GM23338 (cell line): ENCODE results near the gene RNF180. TPM values are rescaled to one million over a fixed set of nuclear protein-coding genes. Genes with fewer than 3 reads are reported as not detected.

Source experiments
- ATAC-seq: fragments of 200-7000 bp; cut with Tn5 transposase; 3 replicates; pipeline ENCODE4 v1.9.1; 2020
- DNase-seq: peaks from one replicate; pipeline ENCODE4 v3.0.0-alpha.2; 2015; ENCODE audit warnings: low spot score
- H2AFZ ChIP-seq: fragments of 200-600 bp; sonication (generic); 2 replicates; pipeline ENCODE4 v1.8.0; 2016; ENCODE audit warnings: antibody characterized with exemption, mild to moderate bottlenecking, moderate library complexity
- H3F3A ChIP-seq: fragments of 200-600 bp; sonication (generic); replicated peaks from 2 replicates; pipeline ENCODE4 v1.8.0; 2017; ENCODE audit warnings: antibody characterized with exemption, mixed run types, low read depth
- H3K27ac ChIP-seq: fragments of 200-600 bp; sonication (generic); 2 replicates; pipeline ENCODE4 v1.6.1; 2016; ENCODE audit warnings: low read depth
- H3K27me3 ChIP-seq: fragments of 200-600 bp; sonication (generic); 2 replicates; pipeline ENCODE4 v1.8.0; 2016; ENCODE audit warnings: mild to moderate bottlenecking, mixed run types, moderate library complexity; ENCODE audit not compliant: insufficient read depth
- H3K36me3 ChIP-seq: fragments of 200-600 bp; sonication (generic); 2 replicates; pipeline ENCODE4 v1.8.0; 2016; ENCODE audit warnings: mild to moderate bottlenecking; ENCODE audit not compliant: insufficient read depth
- H3K4me1 ChIP-seq: fragments of 200-600 bp; sonication (generic); 2 replicates; pipeline ENCODE4 v1.8.0; 2016; ENCODE audit warnings: mild to moderate bottlenecking, moderate library complexity; ENCODE audit not compliant: insufficient read depth
- H3K4me2 ChIP-seq: fragments of 200-600 bp; sonication (generic); 2 replicates; pipeline ENCODE4 v1.7.1; 2017; ENCODE audit warnings: mixed run types
- H3K4me3 ChIP-seq: fragments of 200-600 bp; sonication (generic); 2 replicates; pipeline ENCODE4 v1.6.1; 2016; ENCODE audit warnings: mixed run types
- H3K79me2 ChIP-seq: fragments of 200-600 bp; sonication (generic); replicated peaks from 2 replicates; pipeline ENCODE4 v1.8.0; 2017; ENCODE audit warnings: mild to moderate bottlenecking; ENCODE audit not compliant: insufficient read depth
- H3K9me2 ChIP-seq: fragments of 200-600 bp; sonication (generic); 2 replicates; pipeline ENCODE4 v1.8.0; 2017; ENCODE audit not compliant: insufficient read depth
- H4K20me1 ChIP-seq: fragments of 200-600 bp; sonication (generic); replicated peaks from 2 replicates; pipeline ENCODE4 v1.8.0; 2017; ENCODE audit warnings: mild to moderate bottlenecking; ENCODE audit not compliant: insufficient read depth
- H3K27ac Mint-ChIP-seq: 2 replicates; pipeline ENCODE4 v1.8.0; 2020; ENCODE audit warnings: inconsistent platforms, mild to moderate bottlenecking, moderate library complexity, mixed read lengths
- H3K27me3 Mint-ChIP-seq: 3 replicates; pipeline ENCODE4 v1.8.0; 2022; ENCODE audit warnings: low read depth, mild to moderate bottlenecking, moderate library complexity, mixed read lengths, inconsistent platforms; ENCODE audit not compliant: insufficient read depth, poor library complexity
- H3K36me3 Mint-ChIP-seq: 3 replicates; pipeline ENCODE4 v1.8.0; 2021; ENCODE audit warnings: low read depth, mild to moderate bottlenecking, inconsistent platforms, moderate library complexity, mixed read lengths
- H3K4me1 Mint-ChIP-seq: 3 replicates; pipeline ENCODE4 v1.8.0; 2020; ENCODE audit warnings: mild to moderate bottlenecking, inconsistent platforms, mixed read lengths
- H3K4me3 Mint-ChIP-seq: 3 replicates; pipeline ENCODE4 v1.8.0; 2021; ENCODE audit warnings: moderate library complexity, mild to moderate bottlenecking, inconsistent platforms, mixed read lengths
- H3K9me3 Mint-ChIP-seq: 3 replicates; pipeline ENCODE4 v1.8.0; 2020; ENCODE audit warnings: moderate library complexity, mild to moderate bottlenecking, inconsistent platforms, mixed read lengths
- CREB1 ChIP-seq: fragments of 250-450 bp; sonication (Bioruptor Pico); IDR thresholded peaks from 2 replicates; pipeline ENCODE4 v1.5.0; 2020; ENCODE audit warnings: low read depth, mild to moderate bottlenecking, moderate library complexity
- CTCF ChIP-seq, 2 experiments: fragments of 200-600 bp in 1 of 2; sonication (generic) in 1 of 2; conservative IDR thresholded peaks; 2 replicates each; pipeline versions ENCODE4 v1.5.1 to v1.6.1; 2016 to 2017; ENCODE audit warnings: antibody characterized with exemption in 2 of 2, low read depth in 2 of 2, mild to moderate bottlenecking in 2 of 2, moderate library complexity in 1 of 2
- ETS1 ChIP-seq: IDR thresholded peaks from 2 replicates; pipeline ENCODE4 v1.6.1; 2016; ENCODE audit warnings: antibody characterized with exemption
- EZH2 ChIP-seq: fragments of 200-600 bp; sonication (generic); IDR thresholded peaks from one replicate; pipeline ENCODE4 v1.8.0; 2017; ENCODE audit warnings: antibody characterized with exemption, mild to moderate bottlenecking, low read depth; ENCODE audit not compliant: unreplicated experiment
- EZH2phosphoT487 ChIP-seq: fragments of 200-600 bp; sonication (generic); IDR thresholded peaks from one replicate; pipeline ENCODE4 v1.8.1; 2018; ENCODE audit warnings: antibody characterized with exemption; ENCODE audit not compliant: unreplicated experiment
- JUNB ChIP-seq: IDR thresholded peaks from one replicate; pipeline ENCODE4 v1.6.1; 2016; ENCODE audit warnings: antibody characterized with exemption; ENCODE audit not compliant: unreplicated experiment
- NANOG ChIP-seq: IDR thresholded peaks from 2 replicates; pipeline ENCODE4 v1.6.1; 2016; ENCODE audit warnings: antibody characterized with exemption, borderline replicate concordance
- POLR2AphosphoS5 ChIP-seq: IDR thresholded peaks from 2 replicates; pipeline ENCODE4 v1.6.1; 2016; ENCODE audit warnings: antibody characterized with exemption, low read depth
- REST ChIP-seq: IDR thresholded peaks from one replicate; pipeline ENCODE4 v1.6.1; 2018; ENCODE audit warnings: antibody characterized with exemption; ENCODE audit not compliant: unreplicated experiment
- STAT1 ChIP-seq: IDR thresholded peaks from one replicate; pipeline ENCODE4 v1.6.1; 2016; ENCODE audit warnings: antibody characterized with exemption; ENCODE audit not compliant: unreplicated experiment
- ZNF114 ChIP-seq: fragments of 250-450 bp; sonication (Bioruptor Pico); IDR thresholded peaks from 2 replicates; pipeline ENCODE4 v1.5.0; 2020; ENCODE audit warnings: mild to moderate bottlenecking, moderate library complexity
- ZNF331 ChIP-seq: fragments of 250-450 bp; sonication (Bioruptor Pico); IDR thresholded peaks from 2 replicates; pipeline ENCODE4 v1.5.0; 2020; ENCODE audit warnings: low read depth, mild to moderate bottlenecking, moderate library complexity
- ZNF462 ChIP-seq: fragments of 250-450 bp; sonication (Bioruptor Pico); IDR thresholded peaks from 2 replicates; pipeline ENCODE4 v1.5.0; 2020; ENCODE audit warnings: mild to moderate bottlenecking, moderate library complexity
- polyA plus RNA-seq: library from polyadenylated mRNA; unstranded; fragments of >200 nt; fragmentation: Nextera tagmentation; extraction: Ambion mirVana; gene quantifications from 2 replicates; pipeline ENCODE4 v1.2.1, GENCODE V29; 2016
- total RNA-seq: library from RNA; depleted of rRNA; stranded (reverse); fragments of >200 nt; shearing (Covaris generic); gene quantifications from 2 replicates; pipeline ENCODE4 v1.2.3, GENCODE V29; 2014

The RNF180 gene
- total and polyA plus RNA-seq, 2 experiments from 2014 or later = 2.0 to 4.2 TPM

GRCh38 chr5:64330728-64331231 lies 165.1 kb downstream of the RNF180 start:
- no peaks in the 10 kb centered on the region for H3K27me3 Mint-ChIP-seq
- no peak overlapping the region for H3K4me3 Mint-ChIP-seq
- ATAC-seq (no peak), DNase-seq (no peak)
- H3K36me3 Mint-ChIP-seq = peaks cover 13% of the 10 kb centered on the region; the same call in 2 of the 3 replicates
- no peak overlapping the region for H3K27ac ChIP-seq
- H3K4me2 ChIP-seq = no peak overlapping the region
- no peak overlapping the region for H3K27ac Mint-ChIP-seq
- no peaks in the 10 kb centered on the region for H3K79me2 ChIP-seq
- H3K4me1 ChIP-seq = peaks cover 6% of the 10 kb centered on the region; the same call in 1 of the 2 replicates
- no peaks in the 10 kb centered on the region for H3K9me2 ChIP-seq
- H3K4me1 Mint-ChIP-seq = peaks cover 8% of the 10 kb centered on the region; the same call in 1 of the 3 replicates
- H3K27me3 ChIP-seq = no peaks in the 10 kb centered on the region
- H4K20me1 ChIP-seq = no peaks in the 10 kb centered on the region
- no peak for TF ChIP-seq ZNF331
- TF ChIP-seq POLR2AphosphoS5 = no peak
- TF ChIP-seq EZH2 = no peak
- TF ChIP-seq CREB1 = no peak
- TF ChIP-seq ZNF114 (CRISPR knock-in tag) = no peak
- TF ChIP-seq ZNF462 = no peak
- TF ChIP-seq NANOG = no peak
- TF ChIP-seq JUNB = no peak
- TF ChIP-seq CTCF (conservative IDR thresholded peaks at IDR 0.05; ENCODE audit: low read depth in 2 of 2) = no peak
- TF ChIP-seq STAT1 = no peak
- no peak for TF ChIP-seq EZH2phosphoT487
- no peak for TF ChIP-seq REST
- no peak for TF ChIP-seq ETS1
- H3K9me3 Mint-ChIP-seq = peaks cover 7% of the 10 kb centered on the region; the same call in 2 of the 3 replicates
- H3F3A ChIP-seq = no peaks in the 10 kb centered on the region
- no peak overlapping the region for H2AFZ ChIP-seq
- no peaks in the 10 kb centered on the region for H3K36me3 ChIP-seq
- H3K4me3 ChIP-seq = no peak overlapping the region
